RPMI8226 (cell line): ENCODE measurements around the gene GLIS1.
A peak's percentile ranks its signal among the peaks of the same experiment; 100 is the strongest.

Source experiments
- DNase-seq: peaks from one replicate; pipeline ENCODE4 v3.0.0-alpha.2; 2015

The GLIS1 gene

DNA sequence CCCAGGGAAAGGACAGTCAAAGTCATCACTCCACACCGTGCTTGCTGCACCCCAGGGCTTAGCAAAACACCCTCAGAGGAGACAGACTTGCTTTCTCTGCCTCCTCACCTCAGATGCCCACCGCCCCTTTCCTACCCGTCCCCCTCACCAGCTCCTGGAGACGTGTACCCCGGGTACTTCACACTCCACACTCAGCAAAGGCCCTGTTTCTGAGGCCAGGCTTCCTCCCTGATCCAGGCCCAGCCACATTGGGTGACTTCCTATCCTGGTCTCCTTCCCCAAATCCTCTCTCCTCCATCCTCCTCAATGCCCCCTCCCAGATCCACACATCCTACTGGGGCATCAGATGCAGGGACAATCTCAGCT lies 163.0 kb downstream of the GLIS1 start:
- no peak for DNase-seq

DNA sequence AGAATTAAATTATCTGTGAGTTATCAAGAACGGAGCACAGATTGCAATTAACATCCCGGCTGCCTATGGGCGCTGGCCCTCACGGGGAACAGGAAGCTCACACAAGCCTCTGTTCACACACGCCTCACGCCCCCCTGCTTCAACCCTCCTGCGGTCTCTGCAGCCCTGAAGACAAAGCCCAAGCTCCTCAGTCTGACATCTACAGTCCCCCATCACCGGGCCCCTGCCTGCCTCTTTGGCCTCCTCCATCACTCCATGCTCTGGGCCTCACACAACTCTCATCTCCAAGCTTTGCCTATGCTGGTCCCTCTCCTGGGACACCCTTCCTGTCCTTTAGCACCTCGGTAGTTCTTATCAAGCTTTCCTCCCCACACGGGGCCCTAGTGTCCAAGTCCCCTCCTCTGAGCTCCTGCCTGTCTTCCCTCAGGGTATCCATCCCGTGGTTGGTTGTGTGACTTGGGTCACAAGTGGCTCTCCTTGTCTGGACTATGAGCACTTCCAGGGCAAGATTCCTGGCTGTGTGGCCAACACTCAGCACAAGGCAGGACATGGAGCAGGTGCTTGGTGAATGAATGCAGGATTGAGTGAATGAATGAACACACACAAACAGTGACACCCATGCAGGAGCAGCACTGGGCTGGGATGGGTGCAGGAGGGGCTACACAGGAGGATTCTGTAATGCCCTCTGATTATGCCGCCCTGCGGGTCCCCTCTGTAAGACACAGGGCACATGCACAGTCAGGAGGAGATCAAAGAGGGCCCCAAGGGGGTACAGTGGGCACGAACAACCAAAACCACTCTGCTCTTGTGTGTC lies 163.6 kb downstream of the GLIS1 start:
- DNase-seq, result no peak

DNA sequence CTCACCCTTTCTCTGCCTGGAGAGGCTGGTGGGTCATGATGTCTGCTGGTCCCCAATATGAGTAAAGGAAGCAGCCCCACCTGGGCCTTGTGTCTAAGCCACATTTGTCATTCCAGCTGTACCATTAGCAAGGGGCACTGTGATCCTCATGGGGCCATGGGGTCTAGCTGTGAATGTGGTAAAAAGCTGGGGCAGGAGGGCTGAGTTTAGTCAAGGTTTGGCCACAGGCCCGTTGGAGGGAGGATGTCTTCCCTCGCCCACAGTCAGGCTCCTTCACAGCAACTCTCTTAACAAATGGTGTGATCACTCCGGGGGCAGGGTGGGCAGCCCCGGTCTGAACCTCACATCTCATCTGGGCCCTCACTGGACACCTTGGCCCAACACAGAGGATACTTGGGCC lies 164.3 kb downstream of the GLIS1 start:
- no peak for DNase-seq

DNA sequence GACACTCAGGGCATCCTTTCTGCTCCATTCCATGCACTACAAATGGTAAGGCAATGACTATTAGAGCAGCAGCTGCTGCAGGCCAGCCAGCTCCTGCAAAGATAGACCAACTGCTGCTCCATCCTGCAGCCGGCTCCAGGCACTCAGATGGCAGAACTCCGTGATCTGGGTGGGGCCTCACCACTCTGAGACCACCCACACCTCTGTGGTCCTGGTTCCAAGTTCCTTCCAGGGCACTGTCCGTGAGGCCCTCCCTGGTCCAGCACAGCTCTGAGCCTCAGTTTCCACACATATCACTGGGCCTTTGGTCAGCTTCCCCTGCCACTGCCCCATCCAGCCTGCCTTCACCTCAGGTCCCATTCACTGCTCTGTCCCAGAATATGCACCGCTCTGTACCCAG lies 165.0 kb downstream of the GLIS1 start:
- no peak for DNase-seq

DNA sequence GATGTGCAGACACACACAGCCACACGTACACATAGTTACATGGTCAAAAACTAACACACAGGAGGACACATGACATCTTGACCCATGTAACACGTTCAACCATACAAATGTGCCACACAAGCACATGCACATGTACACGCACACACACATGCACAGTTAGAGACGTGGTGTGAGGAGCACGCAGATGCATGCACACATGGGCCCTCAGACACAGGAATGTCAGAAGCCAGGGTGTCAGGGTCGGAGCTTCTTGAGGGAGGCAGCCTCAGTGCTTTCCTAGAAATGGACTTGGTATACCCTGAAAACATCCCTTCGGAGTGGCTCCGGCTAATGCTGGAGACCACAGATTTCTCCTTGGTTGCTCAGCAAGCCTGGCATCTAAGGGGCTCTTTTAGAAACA lies 165.4 kb downstream of the GLIS1 start:
- DNase-seq, result no peak

DNA sequence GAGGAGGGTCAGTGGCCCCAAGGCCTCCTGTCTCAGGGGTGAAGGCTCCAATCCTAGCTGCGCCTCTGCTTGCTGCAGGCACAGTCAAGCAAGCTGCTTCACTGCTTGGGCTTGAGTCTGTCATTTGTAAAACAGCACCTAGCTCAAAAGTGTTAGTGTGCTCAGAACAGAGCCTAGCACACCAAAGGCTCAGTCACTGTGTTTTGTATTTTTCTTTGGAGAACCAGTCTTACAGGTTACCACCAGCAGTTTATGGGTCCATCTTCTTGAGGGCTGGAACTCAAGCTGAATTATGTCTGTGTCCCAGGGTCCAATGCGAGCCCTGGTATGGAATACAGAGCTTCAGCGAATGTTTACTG lies 166.2 kb downstream of the GLIS1 start:
- no peak for DNase-seq

DNA sequence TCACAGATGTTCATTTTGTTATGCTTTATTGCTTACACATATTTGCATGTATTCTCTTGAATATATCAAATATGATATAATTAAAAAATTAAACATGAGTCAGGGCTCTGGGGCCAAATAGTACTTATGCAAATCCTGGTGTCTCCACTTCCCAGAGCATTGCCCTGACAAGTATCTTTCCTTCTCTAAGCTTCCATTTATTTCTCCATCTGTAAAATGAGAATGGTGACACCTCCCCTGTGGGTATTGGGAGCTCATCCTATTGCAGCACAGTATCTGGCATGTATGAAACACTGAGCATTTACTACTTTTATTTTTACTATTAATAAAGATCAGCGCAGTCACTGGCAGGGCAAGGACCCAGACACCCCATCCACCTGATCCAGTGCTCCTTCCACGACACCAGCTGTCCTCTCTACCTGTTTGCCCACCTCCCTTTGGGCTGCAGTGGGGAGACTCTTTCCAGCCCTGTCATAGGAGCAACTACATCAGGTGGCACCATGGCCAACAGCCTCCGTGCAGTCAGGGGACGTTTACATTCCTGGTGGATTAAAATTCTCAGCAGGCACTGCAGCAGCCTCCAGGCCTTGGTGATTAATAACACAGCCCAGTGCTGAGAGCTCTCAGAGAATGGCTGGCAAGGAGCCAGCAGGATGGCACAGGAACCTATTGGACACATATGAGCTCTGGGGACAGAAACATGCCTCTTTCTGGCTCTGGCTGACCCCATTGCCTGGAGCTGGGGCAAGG lies 166.7 kb downstream of the GLIS1 start:
- DNase-seq, result peak; percentile 57

DNA sequence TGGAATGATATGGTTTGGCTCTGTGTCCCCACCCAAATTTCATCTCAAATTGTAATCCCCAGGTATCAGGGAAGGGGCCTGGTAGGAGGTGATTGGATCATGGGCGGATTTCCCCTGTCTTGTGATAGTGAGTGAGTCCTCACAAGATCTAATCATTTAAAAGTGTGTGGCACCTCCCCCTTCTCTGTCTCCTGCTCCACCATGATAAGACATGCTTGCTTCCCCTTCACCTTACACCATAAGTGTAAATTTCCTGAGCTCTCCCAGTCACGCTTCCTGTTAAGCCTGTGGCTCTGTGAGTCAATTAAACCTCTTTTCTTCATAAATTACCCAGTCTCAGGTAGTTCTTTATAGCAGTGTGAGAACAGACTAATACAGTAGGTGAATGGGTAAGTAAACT lies 170.4 kb downstream of the GLIS1 start:
- DNase-seq, result no peak

DNA sequence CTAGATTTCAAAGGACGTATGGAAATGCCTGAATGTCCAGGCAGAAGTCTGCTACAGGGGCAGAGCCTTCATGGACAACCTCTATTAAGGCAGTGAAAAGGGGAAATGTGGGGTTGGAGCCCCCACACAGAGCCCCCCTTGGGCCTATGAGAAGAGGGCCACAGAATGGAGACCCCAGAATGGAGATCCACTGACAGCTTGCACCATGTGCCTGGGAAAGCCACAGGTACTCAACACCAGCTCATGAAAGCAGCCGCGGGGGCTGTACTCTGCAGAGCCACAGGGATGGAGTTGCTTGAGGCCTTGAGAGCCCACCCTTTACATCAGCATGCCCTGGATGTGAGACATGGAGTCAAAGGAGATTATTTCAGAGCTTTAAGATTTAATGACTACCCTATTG lies 171.1 kb downstream of the GLIS1 start:
- no peak for DNase-seq

DNA sequence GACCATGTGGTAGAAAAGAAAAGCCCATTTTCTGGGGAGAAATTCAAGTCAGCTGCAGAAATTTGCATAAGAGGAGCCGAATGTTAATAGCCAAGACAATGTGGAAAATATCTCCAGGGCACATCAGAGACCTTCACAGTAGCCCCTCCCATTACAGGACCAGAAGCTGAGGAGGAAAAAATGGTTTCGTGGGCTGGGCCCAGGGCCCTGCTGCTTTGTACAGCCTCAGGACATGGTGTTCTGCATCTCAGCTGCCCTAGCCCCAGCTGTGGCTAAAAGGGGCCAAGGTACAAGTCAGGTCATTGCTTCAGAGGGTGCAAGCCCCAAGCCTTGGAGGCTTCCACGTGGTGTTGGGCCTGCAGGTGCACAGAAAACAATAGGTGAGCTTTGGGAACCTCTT lies 171.5 kb downstream of the GLIS1 start:
- DNase-seq, result no peak

DNA sequence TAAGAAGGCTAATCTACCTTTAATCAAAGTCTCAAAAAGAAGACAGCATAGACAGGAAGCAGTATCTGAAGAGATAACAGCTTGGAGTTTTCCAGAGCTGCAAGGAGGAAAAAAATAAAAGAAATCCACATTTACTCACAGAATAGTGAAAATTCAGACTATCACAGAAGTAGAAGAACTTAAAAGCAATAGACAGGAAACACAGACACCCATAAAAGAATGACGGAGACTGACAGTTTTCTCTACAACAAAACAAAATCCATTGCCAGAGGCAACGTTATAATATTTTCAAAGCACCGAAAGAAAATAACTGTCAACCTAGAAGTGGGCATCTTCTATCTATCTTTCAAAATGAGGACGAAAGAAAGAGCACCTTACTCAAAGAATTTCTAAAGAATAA lies 175.4 kb downstream of the GLIS1 start:
- DNase-seq, result no peak

DNA sequence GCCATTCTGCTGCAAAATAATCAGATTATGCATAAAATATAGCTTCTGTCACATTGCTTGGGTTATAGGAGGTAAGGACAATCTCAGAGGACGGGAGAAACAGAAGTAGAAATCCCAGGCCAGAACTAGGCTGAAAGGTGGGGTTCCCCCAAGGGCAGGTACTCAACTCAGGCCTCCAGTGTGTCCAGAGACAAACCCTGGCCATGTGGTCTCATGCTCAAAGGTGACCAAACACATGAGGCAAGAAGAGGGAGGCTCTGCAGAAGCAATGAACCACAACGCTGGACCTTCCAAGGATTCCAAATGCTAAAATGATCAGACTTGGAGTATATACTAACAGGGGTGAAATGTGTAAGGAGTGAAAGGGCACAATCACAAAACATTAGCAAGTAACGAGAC lies 176.0 kb downstream of the GLIS1 start:
- no peak for DNase-seq

DNA sequence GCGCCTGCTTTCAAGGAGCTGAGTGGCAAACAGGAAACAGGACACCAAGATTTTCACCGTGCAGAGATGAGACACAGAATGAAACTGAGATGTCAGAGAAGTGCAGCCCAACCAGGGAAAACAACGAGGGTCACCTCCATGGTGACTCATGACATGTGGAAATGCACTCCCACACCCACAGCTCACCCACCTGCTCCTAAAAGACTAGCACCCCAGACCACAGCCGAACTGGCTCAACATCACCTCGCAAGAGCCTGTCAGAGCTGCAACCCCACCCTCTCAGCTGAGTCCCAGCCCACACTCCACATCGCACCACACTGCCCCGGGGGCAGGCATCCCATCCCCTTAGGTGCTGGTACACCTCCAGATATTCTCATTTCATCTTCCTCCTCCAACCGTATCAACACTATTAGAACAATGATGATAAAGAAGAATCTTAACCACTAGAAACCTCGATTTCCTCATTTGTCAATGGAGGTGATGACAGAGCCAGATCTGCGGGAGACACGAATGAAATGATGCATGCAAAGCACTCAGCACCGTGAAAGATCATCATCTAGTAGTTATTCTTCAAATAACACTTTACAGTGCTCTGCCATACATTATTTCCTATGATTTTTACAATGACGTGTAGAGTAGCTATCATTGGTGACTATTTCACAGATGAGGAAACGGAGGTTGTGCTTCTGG lies 176.5 kb downstream of the GLIS1 start:
- no peak for DNase-seq

DNA sequence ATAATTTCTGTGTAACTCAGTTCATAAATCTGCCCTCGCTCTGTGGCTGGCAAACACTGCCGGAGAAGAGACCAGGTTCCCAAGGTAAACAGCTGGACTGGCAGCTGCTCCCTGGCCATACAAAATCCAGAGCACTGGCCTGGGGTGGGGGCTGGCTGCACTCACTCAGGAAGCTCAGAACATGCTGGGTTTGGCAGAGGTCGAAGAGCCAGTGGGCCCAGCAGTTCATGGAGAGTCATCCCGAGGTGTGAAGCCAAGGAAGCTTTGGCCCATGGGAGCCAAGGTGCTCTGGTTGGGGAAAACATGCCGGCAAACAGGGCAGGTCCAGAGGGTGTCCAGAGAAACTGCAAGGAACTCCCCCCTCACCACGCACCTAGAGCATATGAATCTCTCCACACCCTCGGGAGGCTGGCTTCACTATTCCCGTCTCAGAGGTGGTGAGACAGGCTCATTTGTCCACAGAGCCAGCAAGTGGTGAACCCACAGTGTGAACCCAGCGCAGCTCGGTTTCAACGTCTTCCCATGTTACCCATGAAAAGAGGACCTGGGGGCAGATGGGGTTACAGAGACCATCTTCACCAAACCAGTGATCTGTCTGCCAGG lies 177.4 kb downstream of the GLIS1 start:
- no peak for DNase-seq

DNA sequence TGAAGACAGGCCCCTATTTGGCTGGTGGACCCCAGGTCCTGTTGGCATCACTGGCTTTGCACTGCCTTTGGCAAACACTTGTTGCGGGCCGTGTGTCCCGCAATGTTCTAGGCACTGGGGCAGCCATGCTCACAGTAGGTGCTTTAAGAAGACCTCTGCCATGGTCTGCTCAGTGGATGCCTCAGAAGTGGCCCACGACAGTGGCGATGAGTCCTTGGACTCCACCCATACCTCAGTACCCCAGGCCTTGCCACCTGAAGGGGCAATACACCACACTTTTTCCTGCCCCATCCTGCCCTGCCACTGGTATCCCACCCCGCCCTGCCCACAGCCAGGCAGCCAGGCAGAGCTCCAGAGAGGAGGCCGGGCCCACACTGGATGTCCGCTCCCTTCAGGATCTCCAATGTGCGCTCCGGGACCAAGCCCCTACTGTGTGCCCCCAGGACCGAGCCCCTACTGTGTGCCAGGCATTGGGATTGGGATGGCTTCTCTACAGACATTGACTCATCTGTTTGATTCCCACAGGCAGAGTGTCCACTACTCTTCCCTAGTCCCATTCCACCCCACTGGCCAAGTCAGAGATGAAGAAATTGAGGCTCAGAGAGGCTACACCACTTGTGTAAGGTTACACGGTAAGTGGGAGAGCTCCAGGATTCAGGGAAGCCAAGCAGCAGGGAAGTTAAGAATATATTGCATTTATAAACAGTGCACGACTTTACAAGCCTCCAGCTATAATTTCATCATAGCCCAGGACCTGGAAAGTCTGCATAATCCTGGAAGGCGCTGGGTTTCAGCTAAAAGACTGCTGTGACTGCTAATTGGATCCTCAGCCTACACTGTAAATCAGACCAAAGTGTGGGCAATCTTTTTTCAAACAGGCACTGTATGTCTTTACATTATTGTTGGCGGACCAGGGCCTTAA lies 178.1 kb downstream of the GLIS1 start:
- DNase-seq, result no peak

DNA sequence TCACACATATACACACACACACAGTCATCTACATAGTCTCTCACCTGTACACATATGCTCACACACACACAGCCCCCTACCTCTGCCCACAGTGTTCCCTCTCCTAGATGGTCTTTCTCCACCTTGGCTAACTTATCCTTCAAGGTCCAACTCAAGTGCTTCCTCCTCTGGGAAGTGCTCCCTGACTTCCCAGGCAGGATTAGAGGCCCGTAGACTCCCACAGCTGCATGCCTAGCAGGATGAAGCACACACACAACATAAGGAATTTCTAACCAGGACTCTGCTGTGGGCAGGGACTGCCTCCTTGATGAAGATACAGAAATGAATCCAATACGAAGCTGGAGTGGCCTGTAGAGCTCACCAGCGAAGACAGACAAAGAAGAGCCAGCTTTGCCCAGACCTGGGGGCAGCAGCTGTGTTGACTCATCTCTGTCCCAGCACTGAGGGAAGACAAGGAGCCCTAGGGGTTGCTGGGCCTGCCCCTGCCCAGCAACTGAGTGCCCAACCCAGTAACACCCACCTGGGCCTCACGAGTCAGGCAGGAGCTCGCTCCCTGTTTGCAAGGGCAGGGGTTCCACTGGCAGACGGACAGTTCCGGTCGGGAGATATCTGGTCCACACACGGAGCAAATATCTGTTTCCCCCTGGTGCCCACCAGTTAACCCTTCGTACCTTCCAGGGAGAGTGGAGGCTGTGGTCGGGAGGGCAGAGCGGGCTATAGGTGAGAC lies 178.9 kb downstream of the GLIS1 start:
- no peak for DNase-seq

DNA sequence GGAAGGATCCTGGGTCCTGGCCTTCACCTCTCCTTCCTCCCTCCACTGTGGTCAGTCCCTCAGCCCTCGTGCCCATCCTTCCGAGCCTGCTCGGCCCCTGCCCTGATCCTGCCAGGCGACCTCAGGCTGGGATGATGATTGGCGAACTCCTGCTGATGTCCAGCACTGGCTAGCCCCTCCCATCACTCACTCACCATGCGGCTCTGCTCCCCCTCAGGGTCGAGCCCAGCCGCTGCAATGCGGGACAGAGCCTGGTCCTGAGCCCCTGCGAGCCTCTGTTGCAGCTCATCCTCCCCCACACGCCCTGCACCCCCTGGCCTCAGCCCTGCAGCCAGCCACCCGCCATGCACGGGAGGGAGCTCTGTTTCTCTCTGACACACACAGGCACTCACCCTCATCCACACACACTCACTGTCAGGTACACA lies 179.6 kb downstream of the GLIS1 start:
- no peak for DNase-seq

DNA sequence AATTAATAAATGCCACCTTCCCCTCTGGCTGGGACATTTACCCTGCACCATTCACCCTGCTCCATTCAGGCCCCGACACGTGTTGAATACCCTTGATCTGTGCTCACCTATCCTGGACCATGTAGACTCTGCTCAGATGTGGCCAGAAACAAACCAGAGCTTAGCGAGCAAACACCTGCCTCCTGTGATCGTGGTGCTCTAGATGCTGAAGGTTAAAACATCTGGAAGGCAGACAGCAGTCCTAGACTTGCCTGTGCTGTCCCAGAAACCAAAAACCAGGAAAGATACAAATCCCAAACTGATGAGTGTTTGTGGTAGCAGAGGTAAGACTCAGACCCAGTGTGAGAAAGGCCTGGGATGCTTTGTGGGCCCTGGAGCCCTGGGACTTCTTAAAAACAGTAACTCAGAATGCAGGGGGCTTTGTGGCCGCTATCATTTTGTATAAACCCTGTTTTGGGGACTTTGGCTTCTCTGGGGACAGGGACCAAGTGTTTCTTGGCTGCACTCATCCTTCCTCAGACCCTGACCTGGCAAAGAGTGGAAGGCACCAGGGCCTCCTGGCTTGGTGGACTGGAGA lies 180.1 kb downstream of the GLIS1 start:
- DNase-seq, result no peak

DNA sequence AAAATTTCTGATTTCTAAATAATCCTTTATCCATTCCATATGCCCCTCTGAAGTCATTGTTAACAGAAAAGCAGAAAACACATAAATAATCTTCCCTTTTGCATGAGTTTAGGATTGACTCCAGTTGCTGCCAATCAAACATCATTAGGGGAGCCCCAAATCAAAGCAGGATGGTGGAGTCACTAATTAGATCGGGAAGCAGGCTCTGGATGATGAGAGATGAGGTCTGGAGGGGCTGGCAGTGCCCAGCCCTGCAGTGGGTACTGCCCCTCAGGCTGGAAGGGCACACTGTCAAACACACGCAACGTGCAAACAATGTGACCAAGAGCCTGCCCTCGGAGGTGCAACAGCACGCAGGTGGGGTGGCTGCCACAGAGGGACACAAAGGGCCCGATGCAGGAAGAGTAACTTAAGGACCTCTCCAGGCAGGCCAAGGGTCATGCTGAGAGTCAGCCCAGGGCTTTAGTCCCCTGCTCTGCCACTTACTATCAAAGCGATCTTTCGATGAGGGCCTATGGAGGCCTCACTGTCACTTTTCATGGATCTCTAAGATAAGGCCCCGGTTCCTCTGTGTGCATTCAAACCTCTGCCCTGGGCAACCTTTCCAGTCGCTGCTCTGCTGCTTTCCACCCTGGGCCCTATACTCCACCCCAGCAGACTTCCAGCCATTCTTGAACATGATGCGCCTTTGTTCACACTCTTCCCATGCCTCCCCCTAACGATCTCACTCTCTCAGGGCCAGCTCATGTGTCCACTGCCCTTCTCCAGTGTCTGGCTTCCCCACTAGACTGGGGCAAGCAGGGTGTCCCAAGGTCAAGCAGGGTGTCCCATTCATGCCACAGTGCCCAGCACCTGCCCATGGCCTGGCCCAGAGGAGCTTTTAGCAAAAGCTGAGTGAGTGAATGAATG lies 180.9 kb downstream of the GLIS1 start:
- no peak for DNase-seq

DNA sequence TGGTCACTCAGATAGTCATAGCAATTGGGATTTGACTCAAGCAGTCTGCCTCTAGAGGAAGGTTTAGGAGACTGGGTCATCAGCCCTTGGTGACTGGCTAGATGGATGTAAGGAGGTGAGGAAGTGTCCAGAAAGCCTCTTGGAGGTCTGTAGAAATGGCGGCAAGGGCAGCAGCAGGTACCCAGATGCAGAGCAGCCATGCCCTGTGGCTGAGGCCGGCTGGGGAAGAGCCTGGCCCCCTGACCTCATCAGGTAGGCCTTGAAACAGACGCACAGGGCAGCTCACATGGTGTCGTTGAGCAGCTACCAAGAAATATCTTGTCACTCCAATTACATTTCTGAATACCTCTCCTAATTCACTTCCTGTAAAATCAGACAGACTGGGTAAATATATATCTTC lies 181.6 kb downstream of the GLIS1 start:
- DNase-seq, result no peak
